ENCODE data around the gene ACSS1.

- TF ChIP-seq, protein P1, sequence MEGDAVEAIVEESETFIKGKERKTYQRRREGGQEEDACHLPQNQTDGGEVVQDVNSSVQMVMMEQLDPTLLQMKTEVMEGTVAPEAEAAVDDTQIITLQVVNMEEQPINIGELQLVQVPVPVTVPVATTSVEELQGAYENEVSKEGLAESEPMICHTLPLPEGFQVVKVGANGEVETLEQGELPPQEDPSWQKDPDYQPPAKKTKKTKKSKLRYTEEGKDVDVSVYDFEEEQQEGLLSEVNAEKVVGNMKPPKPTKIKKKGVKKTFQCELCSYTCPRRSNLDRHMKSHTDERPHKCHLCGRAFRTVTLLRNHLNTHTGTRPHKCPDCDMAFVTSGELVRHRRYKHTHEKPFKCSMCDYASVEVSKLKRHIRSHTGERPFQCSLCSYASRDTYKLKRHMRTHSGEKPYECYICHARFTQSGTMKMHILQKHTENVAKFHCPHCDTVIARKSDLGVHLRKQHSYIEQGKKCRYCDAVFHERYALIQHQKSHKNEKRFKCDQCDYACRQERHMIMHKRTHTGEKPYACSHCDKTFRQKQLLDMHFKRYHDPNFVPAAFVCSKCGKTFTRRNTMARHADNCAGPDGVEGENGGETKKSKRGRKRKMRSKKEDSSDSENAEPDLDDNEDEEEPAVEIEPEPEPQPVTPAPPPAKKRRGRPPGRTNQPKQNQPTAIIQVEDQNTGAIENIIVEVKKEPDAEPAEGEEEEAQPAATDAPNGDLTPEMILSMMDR (IDR thresholded peaks at IDR 0.05), result no peak
- TF ChIP-seq POLR2A (IDR thresholded peaks at IDR 0.05) (no peak), POLR2AphosphoS5 (IDR thresholded peaks at IDR 0.05) (no peak)
These were observed 87.2 kb downstream of the ACSS1 start for GRCh38 chr20:24970754-24971153.

Data from stomach (tissue), 4 donors.